HFF-Myc (cell line): ENCODE data around the gene HOXC4.
A peak's percentile ranks its signal among the peaks of the same experiment; 100 is the strongest.

Experiments
- DNase-seq: peaks from one replicate; pipeline ENCODE4 v3.0.0-alpha.2; 2011; ENCODE audit warnings: low read depth; ENCODE audit errors: extremely low read depth
- H3K4me3 ChIP-seq: replicated peaks from 2 replicates; pipeline ENCODE4 v1.5.1; 2011; ENCODE audit warnings: low read depth, mild to moderate bottlenecking, control low read depth, low read length
- CTCF ChIP-seq: IDR thresholded peaks from 2 replicates; pipeline ENCODE4 v1.5.1; 2012; ENCODE audit warnings: mild to moderate bottlenecking, low read depth, low read length, control low read depth; ENCODE audit errors: missing control alignments

The HOXC4 gene

GRCh38 chr12:54016051-54016450, 37.6 kb upstream of the HOXC4 start:
- no peak for TF ChIP-seq CTCF
- peak overlapping the region; percentile 52 for H3K4me3 ChIP-seq
- DNase-seq = no peak

GRCh38 chr12:54016478-54016964, 37.1 kb upstream of the HOXC4 start:
- peak; percentile 70 for DNase-seq
- H3K4me3 ChIP-seq = peak overlapping the region; percentile 52
- TF ChIP-seq CTCF = no peak

GRCh38 chr12:54017027-54017788, 36.4 kb upstream of the HOXC4 start:
- no peak for DNase-seq
- no peak for TF ChIP-seq CTCF
- H3K4me3 ChIP-seq = peak overlapping the region; percentile 52

GRCh38 chr12:54017878-54018467, 35.7 kb upstream of the HOXC4 start:
- DNase-seq = no peak
- peak overlapping the region; percentile 52 for H3K4me3 ChIP-seq
- no peak for TF ChIP-seq CTCF

- H3K4me3 ChIP-seq = peak overlapping the region; percentile 52
- TF ChIP-seq CTCF = no peak
- no peak for DNase-seq
Measured at GRCh38 chr12:54018468-54018984, 35.1 kb upstream of the HOXC4 start.

GRCh38 chr12:54019091-54019811, 34.4 kb upstream of the HOXC4 start:
- H3K4me3 ChIP-seq = no peak overlapping the region
- no peak for DNase-seq
- TF ChIP-seq CTCF = no peak
